Activated CD4-positive, CD25-positive, alpha-beta regulatory T cell (primary cell): ENCODE data around the gene ANKMY1.
"Not testable (repeated sequence)": the region's sequence is repeated elsewhere in the genome, so short reads cannot be mapped to it uniquely, and the experiment has no call there.

Experiments used
- DNase-seq, 4 experiments: peaks; one replicate each; lab custom pipeline; 2025; lab: John Stamatoyannopoulos, UW

The ANKMY1 gene

DNA sequence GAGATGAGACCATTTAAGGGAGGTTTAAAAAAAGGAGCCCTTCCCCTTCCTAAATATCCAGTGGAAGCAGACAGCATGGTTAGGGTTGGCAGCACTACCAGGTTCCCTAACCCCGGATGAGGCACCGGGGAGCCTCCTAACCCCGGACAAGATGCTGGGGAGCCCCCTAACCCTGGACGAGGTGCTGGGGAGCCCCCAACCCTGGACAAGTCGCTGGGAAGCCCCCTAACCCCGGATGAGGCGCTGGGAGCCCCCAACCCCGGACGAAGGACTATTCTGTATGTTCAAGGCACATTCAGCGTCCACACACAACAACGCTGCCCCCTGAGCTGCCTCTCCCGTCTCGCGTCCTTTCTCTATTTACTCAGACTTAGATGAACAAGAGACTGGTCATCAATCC is 51.9 kb downstream of the ANKMY1 start:
- DNase-seq, result no peak

- DNase-seq, result no peak
Observed at GRCh38 chr2:240503848-240504247, 53.9 kb downstream of the ANKMY1 start.

- DNase-seq, result no peak
Observed at GRCh38 chr2:240503375-240503774, 54.4 kb downstream of the ANKMY1 start.

DNA sequence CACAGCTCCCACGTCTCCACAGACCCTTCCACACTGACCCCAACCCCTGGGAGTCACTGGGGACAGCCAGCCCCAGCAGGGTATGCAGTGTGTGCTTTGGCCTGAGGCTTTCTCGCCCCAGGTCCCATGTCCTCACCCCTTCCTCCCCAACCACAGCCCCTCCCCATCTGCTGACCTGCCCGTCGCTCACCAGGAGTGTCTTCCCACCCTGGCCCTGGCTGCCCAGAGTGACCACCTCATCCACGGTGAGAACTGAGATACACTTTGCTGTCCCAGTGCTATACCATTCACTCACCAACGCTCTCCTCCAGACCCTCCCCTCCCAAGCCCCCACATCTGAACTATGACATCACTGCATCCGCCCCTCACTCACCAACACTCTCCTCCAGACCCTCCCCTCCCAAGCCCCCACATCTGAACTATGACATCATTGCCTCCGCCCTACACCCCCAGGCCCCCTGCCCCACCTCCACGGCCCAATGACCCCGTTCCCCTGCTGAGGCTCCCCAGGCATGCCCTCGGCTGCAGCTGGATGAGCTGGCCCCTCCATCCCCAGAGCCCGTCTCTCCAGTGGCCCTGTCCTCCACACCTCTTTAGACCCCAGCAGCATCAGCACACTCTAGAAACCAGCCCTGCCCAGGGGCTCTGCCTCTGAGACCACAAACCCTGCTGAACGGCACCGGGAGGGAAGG is 55.2 kb downstream of the ANKMY1 start:
- no peak for DNase-seq

- DNase-seq, result no peak
Observed at GRCh38 chr2:240502059-240502429, 55.7 kb downstream of the ANKMY1 start.

DNA sequence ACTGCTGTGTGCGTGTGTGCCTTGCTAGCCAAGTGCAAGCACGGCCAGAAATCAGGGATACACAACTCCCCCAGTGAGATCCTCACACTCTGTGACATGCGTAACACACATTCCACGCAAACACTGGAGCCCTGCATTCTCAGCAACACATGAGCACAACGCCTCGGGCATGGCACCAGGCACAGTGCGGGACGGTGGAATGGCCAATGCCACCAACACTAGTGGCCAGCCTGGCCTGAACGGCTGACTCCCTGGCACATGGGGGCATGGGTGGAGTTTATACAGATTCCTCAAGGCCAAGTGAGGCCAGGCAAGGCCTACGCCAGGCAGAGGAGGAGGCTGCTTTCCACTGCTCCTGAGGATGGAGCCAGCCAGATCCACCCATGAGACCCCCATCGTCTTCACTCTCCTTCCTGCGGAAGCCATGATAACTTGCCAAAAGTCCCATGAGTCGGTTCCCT is 56.2 kb downstream of the ANKMY1 start:
- DNase-seq, result no peak

DNA sequence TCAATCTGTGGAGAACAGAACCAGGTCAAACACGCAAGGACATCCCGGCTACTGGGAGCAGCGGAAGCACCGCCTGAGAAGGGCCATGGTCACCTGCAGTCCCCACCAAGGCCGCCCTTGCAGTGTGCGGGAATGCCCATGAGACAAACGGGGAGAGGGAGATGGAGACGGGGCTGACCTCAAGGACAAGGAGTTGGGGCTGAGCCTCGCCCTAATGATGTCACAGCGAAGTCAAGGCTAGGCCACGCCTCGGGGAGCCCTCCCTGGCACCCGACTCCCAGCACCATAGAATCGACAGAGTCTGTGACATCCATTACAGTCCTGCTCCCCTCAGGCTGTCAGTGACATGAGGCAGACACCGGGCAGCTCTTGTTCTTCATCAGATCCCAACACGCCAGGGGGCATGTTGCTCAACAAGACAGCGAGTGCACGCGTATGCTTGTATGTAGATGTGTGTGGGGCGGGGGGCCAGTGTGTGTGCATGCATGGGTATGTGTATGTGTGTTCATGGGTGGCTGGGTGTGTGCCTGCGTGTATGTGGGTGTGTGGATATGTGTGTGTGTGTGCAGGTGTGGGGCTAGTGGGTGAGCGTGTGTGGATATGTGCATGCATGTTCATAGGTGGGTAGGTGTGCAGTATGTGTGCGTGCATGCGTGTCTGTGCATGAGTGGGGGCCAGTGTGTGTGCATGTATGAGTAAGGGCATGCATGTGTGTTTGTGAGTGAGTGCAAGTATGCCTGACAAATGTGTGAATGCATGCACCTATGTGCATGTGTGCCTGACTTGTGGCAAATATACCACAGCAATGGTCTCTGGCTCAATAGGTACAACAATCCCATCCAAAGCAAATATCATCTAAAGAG is 57.0 kb downstream of the ANKMY1 start:
- DNase-seq, result no peak

GRCh38 chr2:240499309-240500301 is 58.2 kb downstream of the ANKMY1 start:
- DNase-seq, result no peak

GRCh38 chr2:240498958-240499260 is 58.9 kb downstream of the ANKMY1 start:
- no peak for DNase-seq

DNA sequence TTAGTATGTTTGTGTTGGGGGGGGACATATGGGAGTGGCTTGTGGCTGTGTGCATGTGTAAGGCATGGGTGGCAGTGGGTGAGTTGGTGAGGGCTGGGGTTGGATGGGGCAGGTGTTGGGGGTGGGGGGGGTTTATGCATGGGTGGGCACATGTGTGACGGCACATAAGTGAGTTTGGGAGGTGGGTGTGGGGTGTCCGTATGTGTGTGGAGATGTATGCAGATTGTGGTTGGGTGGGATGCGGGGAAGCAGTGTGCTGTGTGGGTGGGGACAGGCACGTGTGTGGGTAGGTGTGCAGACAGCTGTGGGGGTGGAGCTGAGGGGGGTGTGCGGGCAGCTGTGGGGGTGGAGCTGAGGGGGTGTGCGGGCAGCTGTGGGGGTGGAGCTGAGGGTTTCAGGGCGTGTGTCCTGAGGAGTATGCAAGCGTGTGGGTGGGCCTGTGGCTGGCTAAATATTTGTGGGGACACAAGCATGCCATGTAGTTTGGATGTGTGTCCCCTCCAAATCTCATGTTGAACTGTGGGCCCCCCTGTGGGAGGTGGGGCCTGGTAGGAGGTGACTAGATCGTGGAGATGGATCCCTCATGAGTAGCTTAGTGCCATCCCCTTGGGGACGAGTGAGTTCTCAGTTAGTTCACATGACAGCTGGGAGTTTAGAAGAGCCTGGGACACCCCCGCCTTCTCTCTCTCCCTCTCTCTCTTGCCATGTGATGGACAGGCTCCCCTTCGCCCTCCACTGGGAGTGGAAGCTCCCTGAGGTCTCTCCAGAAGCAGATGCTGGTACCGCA is 59.4 kb downstream of the ANKMY1 start:
- no peak for DNase-seq

DNA sequence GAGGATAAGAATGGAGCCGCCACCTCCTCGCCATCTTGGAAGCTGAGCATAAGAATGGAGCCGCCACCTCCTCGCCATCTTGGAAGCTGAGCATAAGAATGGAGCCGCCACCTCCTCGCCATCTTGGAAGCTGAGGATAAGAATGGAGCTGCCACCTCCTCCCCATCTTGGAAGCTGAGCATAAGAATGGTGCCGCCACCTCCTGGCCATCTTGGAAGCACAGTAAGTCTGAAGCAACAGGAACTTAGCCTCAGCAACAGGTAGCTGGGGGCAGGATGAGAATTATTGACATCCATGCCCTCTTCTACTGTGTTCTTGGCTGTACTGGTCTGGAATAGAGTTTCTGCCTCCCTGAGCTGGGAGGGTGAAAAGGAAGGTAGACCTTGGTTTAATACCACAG is 60.7 kb downstream of the ANKMY1 start:
- not testable (repeated sequence) for DNase-seq

GRCh38 chr2:240494942-240495341 is 62.8 kb downstream of the ANKMY1 start:
- not testable (repeated sequence) for DNase-seq

- no peak for DNase-seq
Observed at GRCh38 chr2:240494194-240494793, 63.5 kb downstream of the ANKMY1 start.

- no peak for DNase-seq
Observed at GRCh38 chr2:240491483-240491882, 66.3 kb downstream of the ANKMY1 start.

DNA sequence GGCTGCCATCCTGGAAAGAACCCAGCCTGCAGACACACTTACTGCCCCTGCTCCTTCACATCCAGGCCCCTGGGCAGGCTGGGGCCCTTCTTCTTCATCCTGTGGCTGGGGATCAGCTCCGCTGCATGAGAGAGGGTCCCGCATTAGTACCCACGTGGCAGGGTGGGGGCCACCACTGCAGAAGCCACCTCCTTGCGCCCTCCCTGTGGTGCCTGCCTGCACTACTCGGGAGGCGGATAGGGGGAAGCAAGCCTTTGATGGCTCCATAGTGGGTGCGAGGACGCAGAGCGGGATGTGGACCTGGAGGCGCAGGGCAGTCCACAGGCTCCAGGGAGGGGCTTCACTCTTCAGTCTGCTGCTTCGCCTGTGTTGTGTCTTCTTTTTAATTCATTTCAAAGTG is 75.6 kb downstream of the ANKMY1 start:
- DNase-seq, result no peak

DNA sequence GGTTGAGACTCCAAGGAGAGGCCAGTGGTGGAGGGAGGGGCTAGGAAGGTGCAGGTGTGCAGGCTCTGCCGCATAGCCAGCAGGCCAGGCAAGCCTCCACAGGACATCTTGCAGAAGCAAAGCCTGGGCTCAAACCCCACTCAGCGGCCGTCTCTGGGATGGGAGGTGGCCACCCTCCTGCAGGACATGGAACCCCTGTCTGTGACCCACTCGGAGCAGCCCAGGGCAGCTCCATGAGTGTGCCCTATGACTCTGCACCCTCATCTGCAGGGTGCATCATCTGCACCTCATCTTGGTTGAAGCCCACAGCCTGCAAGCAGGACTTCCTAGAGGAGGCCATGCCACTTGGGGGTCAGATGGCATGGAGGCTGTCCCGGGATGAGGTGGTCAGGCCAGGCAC is 76.1 kb downstream of the ANKMY1 start:
- DNase-seq, result no peak

DNA sequence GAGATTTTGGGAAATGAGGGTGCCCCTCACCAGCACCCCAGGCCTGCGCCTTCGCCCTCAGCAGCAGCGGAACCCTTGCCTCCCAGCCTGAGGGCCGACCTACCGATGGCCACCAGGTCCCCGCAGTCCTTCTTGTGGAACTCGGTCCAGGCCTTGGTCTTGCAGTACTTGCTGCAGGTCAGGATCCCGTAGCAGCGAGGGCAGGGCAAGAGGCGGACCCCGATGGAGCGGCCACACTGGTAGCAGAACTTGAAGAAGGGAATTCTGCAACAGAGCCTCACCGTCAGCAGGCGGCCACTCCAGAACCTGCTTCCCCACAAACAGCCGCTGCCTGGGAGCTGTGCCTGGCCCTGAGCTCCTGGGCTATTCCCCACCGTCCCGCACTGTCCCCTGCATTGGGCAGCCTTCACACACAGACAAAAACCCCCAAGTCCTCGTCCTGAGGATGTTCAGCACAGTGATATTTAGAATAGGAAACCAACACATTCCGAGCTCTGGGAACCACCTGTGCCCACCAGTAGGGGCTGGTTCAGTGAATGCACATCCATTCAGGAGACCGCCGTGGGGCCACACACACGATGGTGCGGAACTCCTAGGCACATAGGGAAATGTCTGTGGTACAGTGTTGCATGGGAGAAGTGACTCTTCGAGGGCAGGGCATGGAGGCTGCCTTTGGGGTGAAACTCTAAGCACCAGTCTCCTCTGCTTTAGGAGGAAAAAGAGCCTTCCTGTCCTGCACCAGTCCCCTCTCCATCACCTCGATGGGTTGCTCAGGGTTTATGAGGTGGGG is 76.8 kb downstream of the ANKMY1 start:
- no peak for DNase-seq

GRCh38 chr2:240479111-240479501 is 78.7 kb downstream of the ANKMY1 start:
- DNase-seq, result no peak

GRCh38 chr2:240478346-240479110 is 79.3 kb downstream of the ANKMY1 start:
- no peak for DNase-seq

DNA sequence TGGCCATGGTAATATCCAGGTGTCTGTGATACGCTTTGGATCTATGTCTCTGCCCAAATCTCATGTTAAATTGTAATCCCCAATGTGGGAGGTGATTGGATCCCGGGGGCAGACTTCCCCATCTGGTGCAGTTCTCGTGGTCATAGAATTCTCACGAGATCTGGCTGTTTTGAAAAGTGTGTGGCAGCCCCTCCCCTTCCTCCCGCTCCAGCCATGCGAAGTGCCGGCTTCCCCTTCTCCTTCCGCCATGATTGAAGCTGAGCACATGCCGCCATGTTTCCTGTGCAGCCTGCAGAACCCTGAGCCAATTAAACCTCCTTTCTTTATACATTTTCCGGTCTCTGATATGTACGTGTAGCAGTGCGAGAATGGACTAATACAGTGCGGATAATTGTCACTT is 79.9 kb downstream of the ANKMY1 start:
- DNase-seq, result no peak
